Neural crest cell (in vitro differentiated cells): ENCODE data around the gene EHBP1L1. TPM values are rescaled to one million over a fixed set of nuclear protein-coding genes. Genes with fewer than 3 reads are reported as not detected.
A peak's percentile ranks its signal among the peaks of the same experiment; 100 is the strongest.

Source experiments
- DNase-seq: peaks from one replicate; pipeline ENCODE4 v3.0.0; 2021; ENCODE audit warnings: low read depth, mixed read lengths, low spot score
- H3K27ac Mint-ChIP-seq: one replicate; pipeline ENCODE4 v1.8.0; 2021; ENCODE audit warnings: mild to moderate bottlenecking, mixed read lengths; ENCODE audit not compliant: unreplicated experiment
- H3K27me3 Mint-ChIP-seq: 2 replicates; pipeline ENCODE4 v1.8.0; 2021; ENCODE audit warnings: low read depth, mild to moderate bottlenecking, mixed read lengths
- H3K36me3 Mint-ChIP-seq: 2 replicates; pipeline ENCODE4 v1.8.0; 2021; ENCODE audit warnings: low read depth, mild to moderate bottlenecking, mixed read lengths
- H3K4me1 Mint-ChIP-seq: 2 replicates; pipeline ENCODE4 v1.8.0; 2021; ENCODE audit warnings: mixed read lengths
- H3K4me3 Mint-ChIP-seq: one replicate; pipeline ENCODE4 v1.8.0; 2021; ENCODE audit warnings: mild to moderate bottlenecking, mixed read lengths
- H3K9me3 Mint-ChIP-seq: 2 replicates; pipeline ENCODE4 v1.8.0; 2021; ENCODE audit warnings: mixed read lengths
- CTCF ChIP-seq: fragments of 200-600 bp; sonication (generic); conservative IDR thresholded peaks from 2 replicates; pipeline ENCODE4 v1.5.0; 2021; ENCODE audit warnings: antibody characterized with exemption, mild to moderate bottlenecking
- total RNA-seq: library from RNA; stranded (reverse); gene quantifications from 2 replicates; pipeline ENCODE4 v1.2.1, GENCODE V29; 2021

The EHBP1L1 gene
- total RNA-seq, 1 donor from 2014 or later, result 13.6 TPM

- Mint-ChIP-seq H3K27me3 (no peaks in the 10 kb centered on the region), H3K4me3 (peak overlapping the region; percentile 15), H3K9me3 (no peaks in the 10 kb centered on the region), H3K4me1 (peaks cover 27% of the 10 kb centered on the region), H3K27ac (no peak overlapping the region), H3K36me3 (no peaks in the 10 kb centered on the region)
- TF ChIP-seq CTCF, result no peak
- DNase-seq, result no peak
Measured at GRCh38 chr11:65584106-65584505, 8.3 kb downstream of the EHBP1L1 start.

GRCh38 chr11:65584723-65585171 lies 8.9 kb downstream of the EHBP1L1 start:
- Mint-ChIP-seq H3K36me3 (no peaks in the 10 kb centered on the region), H3K9me3 (no peaks in the 10 kb centered on the region), H3K27ac (no peak overlapping the region), H3K4me1 (peaks cover 31% of the 10 kb centered on the region), H3K4me3 (peak overlapping the region; percentile 51), H3K27me3 (no peaks in the 10 kb centered on the region)
- DNase-seq, result no peak
- TF ChIP-seq CTCF, result no peak

GRCh38 chr11:65585396-65586246 lies 9.8 kb downstream of the EHBP1L1 start:
- TF ChIP-seq CTCF, result no peak
- H3K36me3 Mint-ChIP-seq, result no peaks in the 10 kb centered on the region
- no peak overlapping the region for H3K4me3 Mint-ChIP-seq
- no peaks in the 10 kb centered on the region for H3K9me3 Mint-ChIP-seq
- peaks cover 3% of the 10 kb centered on the region for H3K27me3 Mint-ChIP-seq
- H3K27ac Mint-ChIP-seq, result no peak overlapping the region
- H3K4me1 Mint-ChIP-seq, result peaks cover 37% of the 10 kb centered on the region
- no peak for DNase-seq

- Mint-ChIP-seq H3K36me3 (no peaks in the 10 kb centered on the region), H3K4me1 (peaks cover 39% of the 10 kb centered on the region), H3K9me3 (no peaks in the 10 kb centered on the region), H3K27ac (no peak overlapping the region), H3K27me3 (peaks cover 7% of the 10 kb centered on the region), H3K4me3 (peak overlapping the region; percentile 41)
- no peak for TF ChIP-seq CTCF
- no peak for DNase-seq
Measured at GRCh38 chr11:65586247-65586630, 10.4 kb downstream of the EHBP1L1 start.

- H3K27ac Mint-ChIP-seq, result no peak overlapping the region
- H3K4me1 Mint-ChIP-seq, result peaks cover 42% of the 10 kb centered on the region
- H3K4me3 Mint-ChIP-seq, result peak overlapping the region; percentile 41
- no peak for TF ChIP-seq CTCF
- no peaks in the 10 kb centered on the region for H3K9me3 Mint-ChIP-seq
- DNase-seq, result no peak
- peaks cover 10% of the 10 kb centered on the region for H3K27me3 Mint-ChIP-seq
- no peaks in the 10 kb centered on the region for H3K36me3 Mint-ChIP-seq
Measured at GRCh38 chr11:65586676-65587075, 10.8 kb downstream of the EHBP1L1 start.
